Right atrium auricular region (tissue), 2 donors: Measurements from ENCODE around the gene ACADSB. TPM values are rescaled to one million over a fixed set of nuclear protein-coding genes. Genes with fewer than 3 reads are reported as not detected.
A peak's percentile ranks its signal among the peaks of the same experiment; 100 is the strongest.

ENCODE experiments used
- DNase-seq: peaks from one replicate; pipeline ENCODE4 v3.0.0-alpha.2; 2019; ENCODE audit warnings: low spot score
- H3K27ac ChIP-seq, 2 donors: fragments of 200-600 bp; sonication (generic); 1 replicate in 1 of 2; 2 replicates in 1 of 2; pipeline ENCODE4 v1.5.1; 2016 to 2019
- H3K27me3 ChIP-seq, 2 donors: fragments of 200-600 bp; sonication (generic); one replicate each; pipeline versions ENCODE4 v1.5.1 to v1.6.0; 2017 to 2019
- H3K36me3 ChIP-seq: fragments of 200-600 bp; sonication (generic); one replicate; pipeline ENCODE4 v1.5.1; 2016
- H3K4me1 ChIP-seq, 2 donors: fragments of 200-600 bp; sonication (generic); one replicate each; pipeline versions ENCODE4 v1.5.1 to v1.6.0; 2017 to 2019
- H3K4me3 ChIP-seq, 2 donors: fragments of 200-600 bp; sonication (generic); 1 replicate in 1 of 2; 2 replicates in 1 of 2; pipeline ENCODE4 v1.5.1; 2017 to 2019; ENCODE audit warnings: mild to moderate bottlenecking in 1 of 2, moderate library complexity in 1 of 2
- H3K9me3 ChIP-seq, 2 donors: fragments of 200-600 bp; sonication (generic); one replicate each; pipeline ENCODE4 v1.5.1; 2019
- total RNA-seq, 2 donors: library from RNA; depleted of rRNA; stranded (reverse); fragments of >200 nt; gene quantifications; one replicate each; pipeline ENCODE4 v1.1.0, GENCODE V29; 2016
- TF ChIP-seq, protein P1 (sequence below), 2 donors: fragments of 200-600 bp; sonication (generic); IDR thresholded peaks; one replicate each; pipeline ENCODE4 v1.5.1; 2019; ENCODE audit warnings: antibody characterized with exemption in 2 of 2

Gene ACADSB
- total RNA-seq, 2 donors from 2014 or later, result 17.7 to 41.1 TPM

DNA sequence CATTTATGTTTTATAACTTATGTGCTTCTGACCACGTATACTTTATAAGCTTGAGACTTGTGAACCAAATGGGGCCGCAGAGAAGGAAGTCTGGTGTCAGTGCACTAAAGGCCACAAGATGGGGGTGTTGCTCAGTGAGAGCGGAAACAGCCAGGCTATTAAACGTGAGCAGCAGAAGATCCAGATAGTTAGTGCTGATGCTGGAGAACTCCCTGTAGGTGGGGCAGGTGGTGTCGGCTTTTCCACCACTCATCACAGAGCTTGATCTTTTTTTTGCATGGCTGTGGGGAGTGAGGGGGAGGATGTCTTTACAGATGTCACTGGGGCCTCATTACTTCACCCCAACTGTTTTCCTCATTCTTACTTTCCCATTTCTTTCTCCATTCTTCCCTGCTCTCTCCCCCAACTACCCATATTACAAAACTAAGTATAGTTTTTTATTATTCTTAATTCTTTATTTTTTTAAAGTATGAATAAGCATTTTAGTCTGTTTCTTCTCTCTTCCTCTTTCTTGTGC, 34.7 kb downstream of the ACADSB start:
- DNase-seq, result no peak
- Histone ChIP-seq H3K27me3 (no peaks in the 10 kb centered on the region), H3K9me3 (no peaks in the 10 kb centered on the region), H3K4me3 (no peak overlapping the region), H3K27ac (no peak overlapping the region), H3K36me3 (peaks cover 12% of the 10 kb centered on the region), H3K4me1 (no peaks in the 10 kb centered on the region)
- TF ChIP-seq, protein P1, sequence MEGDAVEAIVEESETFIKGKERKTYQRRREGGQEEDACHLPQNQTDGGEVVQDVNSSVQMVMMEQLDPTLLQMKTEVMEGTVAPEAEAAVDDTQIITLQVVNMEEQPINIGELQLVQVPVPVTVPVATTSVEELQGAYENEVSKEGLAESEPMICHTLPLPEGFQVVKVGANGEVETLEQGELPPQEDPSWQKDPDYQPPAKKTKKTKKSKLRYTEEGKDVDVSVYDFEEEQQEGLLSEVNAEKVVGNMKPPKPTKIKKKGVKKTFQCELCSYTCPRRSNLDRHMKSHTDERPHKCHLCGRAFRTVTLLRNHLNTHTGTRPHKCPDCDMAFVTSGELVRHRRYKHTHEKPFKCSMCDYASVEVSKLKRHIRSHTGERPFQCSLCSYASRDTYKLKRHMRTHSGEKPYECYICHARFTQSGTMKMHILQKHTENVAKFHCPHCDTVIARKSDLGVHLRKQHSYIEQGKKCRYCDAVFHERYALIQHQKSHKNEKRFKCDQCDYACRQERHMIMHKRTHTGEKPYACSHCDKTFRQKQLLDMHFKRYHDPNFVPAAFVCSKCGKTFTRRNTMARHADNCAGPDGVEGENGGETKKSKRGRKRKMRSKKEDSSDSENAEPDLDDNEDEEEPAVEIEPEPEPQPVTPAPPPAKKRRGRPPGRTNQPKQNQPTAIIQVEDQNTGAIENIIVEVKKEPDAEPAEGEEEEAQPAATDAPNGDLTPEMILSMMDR (IDR thresholded peaks at IDR 0.05), result peak in 1 of 2 donors; percentile 66

DNA sequence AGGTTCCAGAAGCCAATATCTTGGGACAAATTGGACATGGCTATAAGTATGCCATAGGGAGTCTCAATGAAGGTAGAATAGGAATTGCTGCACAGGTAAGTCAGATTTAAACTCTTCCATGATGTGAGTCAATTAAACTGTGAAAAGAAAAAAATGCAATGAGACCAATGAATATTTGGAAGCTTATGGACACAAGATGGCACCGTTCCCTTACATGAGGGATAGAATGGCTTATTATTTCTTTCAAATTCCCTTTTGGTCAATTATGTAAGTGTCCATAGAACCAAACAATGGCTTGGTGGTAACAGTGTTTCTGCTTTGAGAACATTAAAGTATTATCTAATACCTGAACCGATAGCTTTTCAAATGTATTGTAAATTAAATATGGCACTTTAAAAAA, 35.6 kb downstream of the ACADSB start:
- no peak for DNase-seq
- Histone ChIP-seq H3K9me3 (no peaks in the 10 kb centered on the region), H3K4me3 (no peak overlapping the region), H3K4me1 (no peaks in the 10 kb centered on the region), H3K27ac (no peak overlapping the region), H3K36me3 (peaks cover 16% of the 10 kb centered on the region), H3K27me3 (no peaks in the 10 kb centered on the region)
- TF ChIP-seq, protein P1 (IDR thresholded peaks at IDR 0.05), result no peak

DNA sequence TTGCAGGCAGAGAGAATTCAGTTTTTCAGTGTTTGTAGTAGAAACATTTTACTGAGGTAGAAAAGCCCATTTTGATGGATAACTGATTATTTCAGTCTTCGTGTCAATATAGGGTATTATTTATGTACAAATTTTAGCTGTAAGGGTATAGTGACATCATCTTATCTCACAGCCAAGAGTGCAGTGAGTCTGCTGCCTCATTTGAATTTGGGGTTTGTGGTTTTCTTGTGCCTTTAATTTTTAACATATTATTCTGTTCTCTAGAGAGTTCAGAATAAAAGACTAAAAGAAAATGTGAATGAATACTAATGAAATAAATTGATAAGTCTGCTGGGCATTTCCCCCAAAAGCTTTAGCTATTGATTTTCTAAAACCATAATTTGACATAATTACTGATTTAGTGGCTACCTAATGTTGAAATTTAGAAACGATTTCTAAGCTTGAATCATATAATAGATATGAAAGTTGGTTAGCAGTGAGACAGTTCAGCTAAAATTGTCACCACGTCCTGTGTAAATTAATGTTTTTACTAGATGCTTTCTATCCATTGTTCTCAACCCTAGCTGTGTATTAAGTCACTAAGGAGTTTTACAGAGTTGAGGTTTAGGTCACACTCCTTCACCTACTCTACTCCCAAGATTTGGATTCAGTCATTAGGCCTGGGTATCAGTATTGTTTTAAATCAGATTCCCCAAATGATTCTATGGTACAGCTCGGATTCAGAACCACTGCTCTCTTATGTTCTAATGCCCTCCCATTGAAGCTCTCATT, 37.3 kb downstream of the ACADSB start:
- H3K4me3 ChIP-seq, result no peak overlapping the region
- no peak for DNase-seq
- no peaks in the 10 kb centered on the region for H3K27me3 ChIP-seq
- H3K27ac ChIP-seq, result no peak overlapping the region
- peaks cover 20% of the 10 kb centered on the region for H3K36me3 ChIP-seq
- H3K4me1 ChIP-seq, result no peaks in the 10 kb centered on the region
- no peaks in the 10 kb centered on the region for H3K9me3 ChIP-seq
- TF ChIP-seq, protein P1 (IDR thresholded peaks at IDR 0.05), result no peak

DNA sequence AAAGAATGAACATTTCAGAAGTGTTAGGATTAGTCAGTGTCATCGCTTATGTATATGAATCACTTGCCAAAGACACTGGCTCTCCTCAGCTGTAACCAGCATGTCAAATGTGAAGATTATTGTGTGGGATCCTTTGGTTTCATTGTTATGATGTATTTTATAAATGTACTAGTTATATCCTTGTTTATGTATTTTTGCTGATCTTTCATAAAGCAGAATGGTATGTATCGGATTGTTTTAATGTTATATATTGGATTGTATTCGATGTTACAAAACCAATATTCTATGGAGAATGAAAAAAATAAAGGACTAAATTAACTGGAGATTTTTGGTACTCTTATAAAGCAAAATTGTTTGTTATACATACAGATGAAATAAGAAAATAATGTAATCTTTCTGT, 49.2 kb downstream of the ACADSB start:
- no peak for DNase-seq
- Histone ChIP-seq H3K4me1 (no peaks in the 10 kb centered on the region), H3K4me3 (no peak overlapping the region), H3K27ac (no peak overlapping the region), H3K27me3 (no peaks in the 10 kb centered on the region), H3K9me3 (no peaks in the 10 kb centered on the region), H3K36me3 (peaks cover 21% of the 10 kb centered on the region)
- TF ChIP-seq, protein P1 (IDR thresholded peaks at IDR 0.05), result no peak

DNA sequence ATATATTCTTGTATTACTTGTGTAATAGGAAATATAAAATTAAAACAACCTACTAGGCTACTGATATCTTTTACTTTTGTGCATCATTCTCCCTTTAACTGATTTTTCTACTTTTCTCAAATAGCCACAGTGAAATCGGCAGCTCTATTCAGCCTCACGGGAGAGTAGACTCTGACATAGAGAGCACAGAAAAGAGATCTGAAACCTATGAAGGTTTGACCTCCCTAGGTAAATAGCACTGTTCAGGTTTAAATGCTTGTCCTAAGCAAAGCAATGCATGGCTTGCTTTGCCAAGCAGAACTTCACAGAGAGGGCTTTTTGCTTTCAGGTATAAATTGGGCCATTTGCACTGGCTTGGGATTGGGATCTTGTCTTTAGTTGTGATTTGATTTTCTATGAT, 53.1 kb downstream of the ACADSB start:
- no peaks in the 10 kb centered on the region for H3K4me1 ChIP-seq
- no peaks in the 10 kb centered on the region for H3K36me3 ChIP-seq
- no peaks in the 10 kb centered on the region for H3K9me3 ChIP-seq
- H3K4me3 ChIP-seq, result no peak overlapping the region
- no peaks in the 10 kb centered on the region for H3K27me3 ChIP-seq
- H3K27ac ChIP-seq, result no peak overlapping the region
- no peak for DNase-seq
- TF ChIP-seq, protein P1 (IDR thresholded peaks at IDR 0.05), result no peak
